HepG2 (cell line): ENCODE data around the gene PCDHB14. TPM values are rescaled to one million over a fixed set of nuclear protein-coding genes. Genes with fewer than 3 reads are reported as not detected.
"Not testable (repeated sequence)": the region's sequence is repeated elsewhere in the genome, so short reads cannot be mapped to it uniquely, and the experiment has no call there.

Source experiments
- ATAC-seq: fragments of 200-7000 bp; cut with Tn5 transposase; 3 replicates; pipeline ENCODE4 v1.9.1; 2020; ENCODE audit warnings: mild to moderate bottlenecking, moderate library complexity
- BruUV-seq: library from RNA; stranded (reverse); fragments of 400-500 nt; replicated peaks from 2 replicates; lab custom pipeline; 2021; lab: Mats Ljungman, UMichigan
- CTCF ChIA-PET: fragments of 300-600 bp; formaldehyde crosslinking; extraction: SDS; loops from one replicate; lab custom pipeline; 2021; ENCODE audit warnings: low total read pairs, inconsistent platforms, low intra/inter-chr PET ratio; lab: Yijun Ruan, JAX
- POLR2A ChIA-PET: fragments of 350-600 bp; sonication (Branson Sonifier 250); formaldehyde crosslinking; loops from one replicate; lab custom pipeline; 2020; ENCODE audit warnings: antibody characterized with exemption, inconsistent platforms; lab: Yijun Ruan, JAX
- DNase-seq: peaks from one replicate; pipeline ENCODE4 v3.0.0-alpha.2; 2015; ENCODE audit warnings: low spot score
- FAIRE-seq: peaks from 3 replicates; lab custom pipeline; 2011; peaks lifted over from hg19 to GRCh38; lab: Jason Lieb, UNC
- H2AFZ ChIP-seq: one replicate; pipeline ENCODE4 v1.6.1; 2011; ENCODE audit warnings: low read length, inconsistent platforms
- H3K27ac ChIP-seq: fragments of 300-600 bp; 3 replicates; pipeline ENCODE4 v1.8.0; 2011; ENCODE audit warnings: mixed run types, mild to moderate bottlenecking, mixed read lengths, low read length, inconsistent platforms; ENCODE audit not compliant: insufficient read depth; ENCODE audit errors: extremely low read length
- H3K27me3 ChIP-seq, 2 experiments: fragments of 200-600 bp in 1 of 2; 2 replicates in 1 of 2; 3 replicates in 1 of 2; pipeline versions ENCODE4 v1.6.0 to v1.8.0; 2011; ENCODE audit warnings: low read length in 2 of 2, mild to moderate bottlenecking in 2 of 2, moderate library complexity in 2 of 2, inconsistent platforms in 1 of 2; ENCODE audit not compliant: insufficient read depth in 2 of 2, control insufficient read depth in 1 of 2
- H3K36me3 ChIP-seq, 2 experiments: fragments of 200-600 bp in 1 of 2; replicated peaks in 1 of 2; 2 replicates in 1 of 2; 3 replicates in 1 of 2; pipeline versions ENCODE4 v1.5.1 to v1.8.0; 2011; ENCODE audit warnings: low read length in 2 of 2, inconsistent platforms in 1 of 2; ENCODE audit not compliant: insufficient read depth in 2 of 2, control insufficient read depth in 1 of 2
- H3K4me1 ChIP-seq: 2 replicates; pipeline ENCODE4 v1.5.1; 2012; ENCODE audit warnings: low read length, inconsistent platforms; ENCODE audit not compliant: insufficient read depth
- H3K4me2 ChIP-seq: 2 replicates; pipeline ENCODE4 v1.6.0; 2011; ENCODE audit warnings: low read depth, low read length, inconsistent platforms
- H3K4me3 ChIP-seq, 3 experiments: fragments of 200-600 bp in 1 of 3; sonication (generic), shearing (Covaris generic) in 1 of 3; replicated peaks in 1 of 3; 2 replicates each; pipeline ENCODE4 v1.5.1; 2011 to 2016; ENCODE audit warnings: low read length in 3 of 3, inconsistent platforms in 2 of 3, low read depth in 2 of 3, mild to moderate bottlenecking in 2 of 3, control low read depth in 1 of 3, mixed read lengths in 1 of 3; ENCODE audit not compliant: insufficient read depth in 1 of 3
- H3K79me2 ChIP-seq: one replicate; pipeline ENCODE4 v1.6.1; 2011; ENCODE audit warnings: low read length, inconsistent platforms; ENCODE audit not compliant: insufficient read depth
- H3K9ac ChIP-seq: 2 replicates; pipeline ENCODE4 v1.6.0; 2011; ENCODE audit warnings: mild to moderate bottlenecking, low read depth, low read length, inconsistent platforms; ENCODE audit not compliant: insufficient read depth
- H3K9me3 ChIP-seq: 2 replicates; pipeline ENCODE4 v1.5.1; 2012; ENCODE audit warnings: mild to moderate bottlenecking, low read length
- H4K20me1 ChIP-seq: 2 replicates; pipeline ENCODE4 v1.6.0; 2011; ENCODE audit warnings: inconsistent platforms, mild to moderate bottlenecking, low read length, moderate library complexity; ENCODE audit not compliant: insufficient read depth
- CTCF ChIP-seq: sonication (generic); formaldehyde crosslinking; IDR thresholded peaks from 2 replicates; pipeline ENCODE4 v1.5.0; 2020; ENCODE audit warnings: mild to moderate bottlenecking, missing genetic modification reagents, moderate library complexity
- ELF1 ChIP-seq: sonication (generic); formaldehyde crosslinking; IDR thresholded peaks from 2 replicates; pipeline ENCODE4 v1.4.0; 2020; ENCODE audit warnings: missing genetic modification reagents
- GABPA ChIP-seq, 2 experiments: IDR thresholded peaks; 2 replicates each; pipeline ENCODE4 v1.6.1; 2011 to 2016; ENCODE audit warnings: low read depth in 2 of 2, low read length in 1 of 2, missing biosample characterization in 1 of 2, missing genetic modification characterization in 1 of 2
- NFATC3 ChIP-seq: sonication (generic); formaldehyde crosslinking; IDR thresholded peaks from 2 replicates; pipeline ENCODE4 v1.5.1; 2020; ENCODE audit warnings: mild to moderate bottlenecking, missing genetic modification reagents
- TSC22D2 ChIP-seq: sonication (generic); formaldehyde crosslinking; IDR thresholded peaks from 2 replicates; pipeline ENCODE4 v1.5.1; 2020; ENCODE audit warnings: missing genetic modification reagents, mild to moderate bottlenecking, borderline replicate concordance
- ZNF574 ChIP-seq: sonication (generic); formaldehyde crosslinking; IDR thresholded peaks from 2 replicates; pipeline ENCODE4 v1.4.0; 2020; ENCODE audit warnings: missing genetic modification reagents
- WGBS: methylation state at CpG from one replicate; pipeline ENCODE4 v1.1.6; 2017; ENCODE audit warnings: low lambda C conversion rate; 5-methylcytosine and 5-hydroxymethylcytosine counted together
- in situ Hi-C: cut with HindIII; loops from 2 replicates; pipeline ENCODE4 v1.10.0; 2017; ENCODE audit warnings: low pct_unique_long_range_greater_than_20kb; ENCODE audit not compliant: extremely low pct_ligation_motif_present
- intact Hi-C: fragments of 100-400 bp; cut with micrococcal nuclease; formaldehyde crosslinking; loops from one replicate; pipeline ENCODE4 v1.10.0; 2022; ENCODE audit not compliant: unreplicated experiment
- polyA plus RNA-seq, 8 experiments: library from polyadenylated mRNA; depleted of rRNA in 3 of 8; stranded (reverse) in 7 of 8; unstranded in 1 of 8; fragments of >200 nt; fragmentation: Illumina TruSeq in 4 of 8; extraction: Trizol in 4 of 8; gene quantifications; 2 replicates each; pipeline versions ENCODE4 v1.2.1 to v1.2.3, GENCODE V29; 2011 to 2016; ENCODE audit warnings: low read depth in 4 of 8, missing spikeins in 1 of 8, mixed read lengths in 1 of 8; ENCODE audit not compliant: insufficient read depth in 1 of 8
- total RNA-seq, 5 experiments: library from RNA; depleted of rRNA; stranded (reverse); fragments of >200 nt; fragmentation: Illumina TruSeq; extraction: Trizol; gene quantifications; 2 replicates each; pipeline ENCODE4 v1.2.3, GENCODE V29; 2016; ENCODE audit warnings: low read depth in 1 of 5

PCDHB14 gene
- total and polyA plus RNA-seq, 2 of the 13 experiments (the other 11 are each of a cell fraction or from before 2014, with no cell fraction given) = 0.37 to 0.40 TPM

GRCh38 chr5:141186897-141187512 is 36.1 kb upstream of the PCDHB14 start, which contains the start of gene PCDHB9:
TSS of gene PCDHB9 (plus strand) at chr5:141187161. CDS start at chr5:141187319, 158 bp downstream.
- ATAC-seq (peak; percentile 56; the same call in 2 of the 3 replicates), FAIRE-seq (peak; percentile 40), DNase-seq (peak; percentile 17)
- in situ Hi-C loops (no loop called here), intact Hi-C loops (no loop called here)
- Histone ChIP-seq H3K27ac (no peak within 1 kb of the TSS), H3K9me3 (no peaks in the 10 kb centered on the region), H3K27me3 (no peaks in the 10 kb centered on the region), H3K4me3 (peak within 1 kb of the TSS in 1 of 3 experiments; percentile 4; a peak in 1 of 6 replicates), H3K9ac (no peak within 1 kb of the TSS), H4K20me1 (no peaks in the 10 kb centered on the region), H3K4me2 (peak within 1 kb of the TSS; percentile 54), H3K36me3 (no peaks in the 10 kb centered on the region), H3K79me2 (no peaks in the 10 kb centered on the region), H3K4me1 (no peaks in the 10 kb centered on the region; the same call in 1 of the 2 replicates), H2AFZ (peak within 1 kb of the TSS; percentile 70)
- CTCF ChIA-PET = interaction anchor here (1.1 kb wide), 2 partner anchors 10 to 103 kb away, joined by 3 read pairs; partner anchors contain the start of gene PCDHB8
- no TSS peak for BruUV-seq
- 28% methylated on average over 9 of the region's 9 CpGs for WGBS
- TF ChIP-seq ZNF574 (CRISPR knock-in tag) = peak; percentile 38; the same call in 1 of the 2 replicates
- peak; percentile 57 for TF ChIP-seq CTCF
- no peak for TF ChIP-seq GABPA (IDR thresholded peaks at IDR 0.05; ENCODE audit: low read depth, low read length)
- TF ChIP-seq GABPA (CRISPR knock-in tag; IDR thresholded peaks at IDR 0.05; ENCODE audit: low read depth) = peak; percentile 40; the same call in 1 of the 2 replicates
- TF ChIP-seq TSC22D2 (CRISPR knock-in tag) = no peak
- TF ChIP-seq NFATC3 (CRISPR knock-in tag) = no peak
- peak; percentile 12; the same call in 1 of the 2 replicates for TF ChIP-seq ELF1 (CRISPR knock-in tag)
- POLR2A ChIA-PET = no interaction called here

- intact Hi-C loops, POLR2A ChIA-PET, CTCF ChIA-PET, H2AFZ ChIP-seq, in situ Hi-C loops, H3K27ac ChIP-seq, H3K4me1 ChIP-seq, H3K4me3 ChIP-seq, H3K9me3 ChIP-seq, DNase-seq, H3K27me3 ChIP-seq, H3K4me2 ChIP-seq, H3K36me3 ChIP-seq, H3K9ac ChIP-seq, H3K79me2 ChIP-seq, H4K20me1 ChIP-seq, ATAC-seq, BruUV-seq, FAIRE-seq: not testable (repeated sequence)
- 80% methylated on average over 1 of the region's 37 CpGs for WGBS
These were observed 34.5 kb upstream of the PCDHB14 start for GRCh38 chr5:141188682-141189081.
